Neural progenitor cell (in vitro differentiated cells): ENCODE results near the gene ELOVL6.

Experiments used
- EZH2 ChIP-seq: fragments of 200-600 bp; sonication (generic); IDR thresholded peaks from 2 replicates; pipeline ENCODE4 v1.6.1; 2017; ENCODE audit warnings: antibody characterized with exemption, mild to moderate bottlenecking, moderate library complexity
- EZH2phosphoT487 ChIP-seq: fragments of 200-600 bp; sonication (generic); IDR thresholded peaks from 2 replicates; pipeline ENCODE4 v1.6.1; 2017; ENCODE audit warnings: antibody characterized with exemption
- TF ChIP-seq, protein P1 (sequence below): fragments of 200-600 bp; sonication (generic); IDR thresholded peaks from 2 replicates; pipeline ENCODE4 v1.5.1; 2017; ENCODE audit warnings: antibody characterized with exemption, mild to moderate bottlenecking

- TF ChIP-seq EZH2, result no peak
- TF ChIP-seq, protein P1, sequence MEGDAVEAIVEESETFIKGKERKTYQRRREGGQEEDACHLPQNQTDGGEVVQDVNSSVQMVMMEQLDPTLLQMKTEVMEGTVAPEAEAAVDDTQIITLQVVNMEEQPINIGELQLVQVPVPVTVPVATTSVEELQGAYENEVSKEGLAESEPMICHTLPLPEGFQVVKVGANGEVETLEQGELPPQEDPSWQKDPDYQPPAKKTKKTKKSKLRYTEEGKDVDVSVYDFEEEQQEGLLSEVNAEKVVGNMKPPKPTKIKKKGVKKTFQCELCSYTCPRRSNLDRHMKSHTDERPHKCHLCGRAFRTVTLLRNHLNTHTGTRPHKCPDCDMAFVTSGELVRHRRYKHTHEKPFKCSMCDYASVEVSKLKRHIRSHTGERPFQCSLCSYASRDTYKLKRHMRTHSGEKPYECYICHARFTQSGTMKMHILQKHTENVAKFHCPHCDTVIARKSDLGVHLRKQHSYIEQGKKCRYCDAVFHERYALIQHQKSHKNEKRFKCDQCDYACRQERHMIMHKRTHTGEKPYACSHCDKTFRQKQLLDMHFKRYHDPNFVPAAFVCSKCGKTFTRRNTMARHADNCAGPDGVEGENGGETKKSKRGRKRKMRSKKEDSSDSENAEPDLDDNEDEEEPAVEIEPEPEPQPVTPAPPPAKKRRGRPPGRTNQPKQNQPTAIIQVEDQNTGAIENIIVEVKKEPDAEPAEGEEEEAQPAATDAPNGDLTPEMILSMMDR, result no peak
- no peak for TF ChIP-seq EZH2phosphoT487
Observed at GRCh38 chr4:110033355-110034025, 164.9 kb downstream of the ELOVL6 start.
